HCT116 (cell line): ENCODE measurements around the gene KSR1. TPM values are rescaled to one million over a fixed set of nuclear protein-coding genes. Genes with fewer than 3 reads are reported as not detected.

Experiments
- ATAC-seq: fragments of 200-7000 bp; cut with Tn5 transposase; 2 replicates; pipeline ENCODE4 v1.9.1; 2020; ENCODE audit warnings: mild to moderate bottlenecking, moderate library complexity
- BruUV-seq: library from RNA; stranded (reverse); fragments of 400-500 nt; replicated peaks from 2 replicates; lab custom pipeline; 2021; lab: Mats Ljungman, UMichigan
- CTCF ChIA-PET: fragments of 300-600 bp; sonication (Branson Sonifier 250); formaldehyde crosslinking; loops from one replicate; lab custom pipeline; 2021; ENCODE audit warnings: antibody characterized with exemption; lab: Charles Lee
- POLR2A ChIA-PET: fragments of 300-600, 350-600 bp; sonication (Branson Sonifier 250); formaldehyde crosslinking; loops from one replicate; lab custom pipeline; 2021; ENCODE audit warnings: antibody characterized with exemption; lab: Charles Lee
- RAD21 ChIA-PET, 2 experiments: fragments of 300-600 bp; sonication (Branson Sonifier 250); formaldehyde crosslinking; loops; one replicate each; lab custom pipeline; 2023; ENCODE audit warnings: low total read pairs in 2 of 2; ENCODE audit not compliant: uncharacterized antibody in 2 of 2, unreplicated experiment in 2 of 2, low non-redundant PET in 1 of 2; lab: Charles Lee
- DNase-seq: peaks from one replicate; pipeline ENCODE4 v3.0.0-alpha.2; 2010; ENCODE audit warnings: low read depth, low spot score
- H2AFZ ChIP-seq: fragments of 200-600 bp; shearing (Covaris generic), sonication (generic); 2 replicates; pipeline ENCODE4 v1.6.1; 2017; ENCODE audit warnings: low read depth, mixed run types, mixed read lengths, antibody characterized with exemption, low read length; ENCODE audit not compliant: poor library complexity, severe bottlenecking
- H3K27ac ChIP-seq: 2 replicates; pipeline ENCODE4 v1.5.1; 2012; ENCODE audit warnings: low read depth, low read length
- H3K27me3 ChIP-seq: fragments of 200-600 bp; sonication (generic); 2 replicates; pipeline ENCODE4 v1.6.1; 2016; ENCODE audit warnings: mixed run types, low read length, mixed read lengths; ENCODE audit not compliant: insufficient read depth
- H3K36me3 ChIP-seq, 2 experiments: fragments of 200-500 bp in 1 of 2; fragments of 200-600 bp in 1 of 2; sonication (Bioruptor generic) in 1 of 2; sonication (generic) in 1 of 2; 2 replicates each; pipeline versions ENCODE4 v1.5.1 to v1.6.1; 2014 to 2016; ENCODE audit warnings: low read length in 2 of 2, inconsistent platforms in 1 of 2, mixed read lengths in 1 of 2, mixed run types in 1 of 2; ENCODE audit not compliant: insufficient read depth in 2 of 2, control insufficient read depth in 1 of 2
- H3K4me1 ChIP-seq, 2 experiments: fragments of 200-600 bp in 1 of 2; sonication (generic) in 1 of 2; 2 replicates each; pipeline versions ENCODE4 v1.5.1 to v1.6.1; 2012 to 2017; ENCODE audit warnings: low read length in 2 of 2, inconsistent platforms in 1 of 2, mild to moderate bottlenecking in 1 of 2, mixed read lengths in 1 of 2, mixed run types in 1 of 2, moderate library complexity in 1 of 2; ENCODE audit not compliant: insufficient read depth in 2 of 2, control insufficient read depth in 1 of 2
- H3K4me2 ChIP-seq: fragments of 200-600 bp; sonication (generic); 2 replicates; pipeline ENCODE4 v1.6.1; 2017; ENCODE audit warnings: mixed run types, low read length, mixed read lengths
- H3K4me3 ChIP-seq, 2 experiments: fragments of 200-600 bp in 1 of 2; sonication (generic) in 1 of 2; replicated peaks in 1 of 2; 2 replicates each; pipeline ENCODE4 v1.5.1; 2011 to 2016; ENCODE audit warnings: low read length in 2 of 2, control low read depth in 1 of 2, low read depth in 1 of 2, mild to moderate bottlenecking in 1 of 2, mixed read lengths in 1 of 2, mixed run types in 1 of 2
- H3K79me2 ChIP-seq: fragments of 200-600 bp; sonication (generic); 2 replicates; pipeline ENCODE4 v1.6.1; 2017; ENCODE audit warnings: mild to moderate bottlenecking, mixed run types, low read length, moderate library complexity, mixed read lengths; ENCODE audit not compliant: insufficient read depth
- H3K9ac ChIP-seq: fragments of 200-600 bp; sonication (generic); 2 replicates; pipeline ENCODE4 v1.6.1; 2016; ENCODE audit warnings: low read length, mixed read lengths
- H3K9me2 ChIP-seq: fragments of 200-600 bp; sonication (generic), shearing (Covaris generic); 2 replicates; pipeline ENCODE4 v1.6.1; 2017; ENCODE audit warnings: mixed run types, mild to moderate bottlenecking, moderate library complexity; ENCODE audit not compliant: insufficient read depth
- H3K9me3 ChIP-seq, 2 experiments: fragments of 200-500 bp in 1 of 2; fragments of 200-600 bp in 1 of 2; sonication (Bioruptor generic) in 1 of 2; sonication (generic) in 1 of 2; 2 replicates each; pipeline ENCODE4 v1.6.1; 2014 to 2017; ENCODE audit warnings: low read length in 2 of 2, mixed read lengths in 2 of 2, inconsistent platforms in 1 of 2, low read depth in 1 of 2, mild to moderate bottlenecking in 1 of 2, mixed run types in 1 of 2, moderate library complexity in 1 of 2; ENCODE audit not compliant: control insufficient read depth in 1 of 2, insufficient read depth in 1 of 2
- H4K20me1 ChIP-seq: fragments of 200-600 bp; sonication (generic), shearing (Covaris generic); 2 replicates; pipeline ENCODE4 v1.6.1; 2017; ENCODE audit warnings: mixed run types, mild to moderate bottlenecking, moderate library complexity; ENCODE audit not compliant: insufficient read depth
- ATF3 ChIP-seq: IDR thresholded peaks from 2 replicates; pipeline ENCODE4 v1.6.1; 2012
- CBX3 ChIP-seq: IDR thresholded peaks from 2 replicates; pipeline ENCODE4 v1.6.1; 2012; ENCODE audit warnings: low read depth
- CTCF ChIP-seq, 3 experiments: fragments of 200-600 bp in 1 of 3; sonication (generic) in 1 of 3; IDR thresholded peaks in 2 of 3; conservative IDR thresholded peaks in 1 of 3; 2 replicates each; pipeline ENCODE4 v1.5.1; 2012 to 2017; ENCODE audit warnings: low read depth in 2 of 3, low read length in 2 of 3, antibody characterized with exemption in 1 of 3, borderline replicate concordance in 1 of 3, control low read depth in 1 of 3, mild to moderate bottlenecking in 1 of 3, mixed read lengths in 1 of 3, mixed run types in 1 of 3, moderate library complexity in 1 of 3; ENCODE audit not compliant: insufficient read depth in 1 of 3
- ELF1 ChIP-seq: IDR thresholded peaks from 2 replicates; pipeline ENCODE4 v1.6.1; 2012; ENCODE audit warnings: low read depth, borderline replicate concordance
- EZH2 ChIP-seq: fragments of 200-600 bp; sonication (generic); IDR thresholded peaks from 2 replicates; pipeline ENCODE4 v1.6.1; 2017; ENCODE audit warnings: antibody characterized with exemption, mixed run types
- EZH2phosphoT487 ChIP-seq: fragments of 200-600 bp; IDR thresholded peaks from 2 replicates; pipeline ENCODE4 v1.6.1; 2018; ENCODE audit warnings: antibody characterized with exemption, borderline replicate concordance
- FOSL1 ChIP-seq: IDR thresholded peaks from 2 replicates; pipeline ENCODE4 v1.6.1; 2012; ENCODE audit warnings: low read depth
- JUND ChIP-seq: IDR thresholded peaks from 2 replicates; pipeline ENCODE4 v1.6.1; 2012
- MAX ChIP-seq: IDR thresholded peaks from 2 replicates; pipeline ENCODE4 v1.6.1; 2012
- POLR2AphosphoS5 ChIP-seq: IDR thresholded peaks from 2 replicates; pipeline ENCODE4 v1.6.1; 2011; ENCODE audit warnings: mild to moderate bottlenecking, low read depth, low read length, moderate library complexity
- RAD21 ChIP-seq: IDR thresholded peaks from 2 replicates; pipeline ENCODE4 v1.6.1; 2012; ENCODE audit warnings: low read depth, mild to moderate bottlenecking
- REST ChIP-seq: IDR thresholded peaks from 2 replicates; pipeline ENCODE4 v1.6.1; 2012; ENCODE audit warnings: low read depth
- SIN3A ChIP-seq: IDR thresholded peaks from 2 replicates; pipeline ENCODE4 v1.6.1; 2012; ENCODE audit warnings: low read depth
- SP1 ChIP-seq: IDR thresholded peaks from 2 replicates; pipeline ENCODE4 v1.6.1; 2012; ENCODE audit warnings: low read depth
- SRF ChIP-seq: IDR thresholded peaks from 2 replicates; pipeline ENCODE4 v1.6.1; 2012; ENCODE audit warnings: low read depth
- TCF7L2 ChIP-seq: IDR thresholded peaks from 2 replicates; pipeline ENCODE4 v1.7.0; 2011; ENCODE audit warnings: borderline replicate concordance, inconsistent platforms; ENCODE audit not compliant: insufficient read depth, insufficient read length; ENCODE audit errors: extremely low read depth
- YY1 ChIP-seq: IDR thresholded peaks from 2 replicates; pipeline ENCODE4 v1.6.1; 2011; ENCODE audit warnings: low read length, low read depth, moderate library complexity, mild to moderate bottlenecking; ENCODE audit not compliant: insufficient replicate concordance; ENCODE audit errors: extremely low read depth
- ZBTB33 ChIP-seq: IDR thresholded peaks from 2 replicates; pipeline ENCODE4 v1.6.1; 2011; ENCODE audit warnings: mild to moderate bottlenecking, low read length, moderate library complexity; ENCODE audit not compliant: insufficient replicate concordance; ENCODE audit errors: extremely low read depth
- ZFX ChIP-seq: fragments of 450-650 bp; IDR thresholded peaks from 2 replicates; pipeline ENCODE4 v1.6.1; 2017
- intact Hi-C: fragments of 100-400 bp; cut with micrococcal nuclease; formaldehyde crosslinking; loops from 2 replicates; pipeline ENCODE4 v1.10.0; 2022
- total RNA-seq: library from RNA; stranded (reverse); gene quantifications from one replicate; pipeline ENCODE4 v1.2.1, GENCODE V29; 2021; ENCODE audit not compliant: unreplicated experiment

KSR1 gene
- total RNA-seq, 1 experiment from 2014 or later = 16.5 TPM

GRCh38 chr17:27477971-27478684, 21.9 kb downstream of the KSR1 start:
- intact Hi-C loops = no loop called here
- Histone ChIP-seq H3K9me2 (no peaks in the 10 kb centered on the region), H3K4me2 (no peak overlapping the region), H3K9me3 (no peaks in the 10 kb centered on the region), H2AFZ (no peak overlapping the region), H3K4me3 (no peak overlapping the region), H3K79me2 (no peaks in the 10 kb centered on the region), H3K4me1 (peaks cover 10 to 20% of the 10 kb centered on the region in 2 experiments), H3K9ac (no peak overlapping the region), H4K20me1 (no peaks in the 10 kb centered on the region), H3K36me3 (no peaks in the 10 kb centered on the region), H3K27ac (no peak overlapping the region), H3K27me3 (no peaks in the 10 kb centered on the region)
- POLR2A ChIA-PET = no interaction called here
- TF ChIP-seq ATF3 (no peak), POLR2AphosphoS5 (no peak), ELF1 (no peak), SP1 (no peak), EZH2phosphoT487 (no peak), FOSL1 (no peak), ZFX (no peak), EZH2 (no peak), ZBTB33 (no peak), SIN3A (no peak), MAX (no peak), YY1 (no peak), TCF7L2 (no peak), CBX3 (no peak), REST (no peak), RAD21 (no peak), SRF (no peak), CTCF (IDR thresholded peaks at IDR 0.05 in 2 of 3, conservative IDR thresholded peaks at IDR 0.05 in 1 of 3; ENCODE audit: borderline replicate concordance in 1 of 3, insufficient read depth in 1 of 3, low read depth in 2 of 3, low read length in 2 of 3) (no peak), JUND (no peak)
- DNase-seq (no peak), ATAC-seq (no peak)
- RAD21 ChIA-PET = no interaction called here
- BruUV-seq = no TSS peak
- CTCF ChIA-PET = no interaction called here
